ENCODE results near the gene SPOCK1.

The SPOCK1 gene

DNA sequence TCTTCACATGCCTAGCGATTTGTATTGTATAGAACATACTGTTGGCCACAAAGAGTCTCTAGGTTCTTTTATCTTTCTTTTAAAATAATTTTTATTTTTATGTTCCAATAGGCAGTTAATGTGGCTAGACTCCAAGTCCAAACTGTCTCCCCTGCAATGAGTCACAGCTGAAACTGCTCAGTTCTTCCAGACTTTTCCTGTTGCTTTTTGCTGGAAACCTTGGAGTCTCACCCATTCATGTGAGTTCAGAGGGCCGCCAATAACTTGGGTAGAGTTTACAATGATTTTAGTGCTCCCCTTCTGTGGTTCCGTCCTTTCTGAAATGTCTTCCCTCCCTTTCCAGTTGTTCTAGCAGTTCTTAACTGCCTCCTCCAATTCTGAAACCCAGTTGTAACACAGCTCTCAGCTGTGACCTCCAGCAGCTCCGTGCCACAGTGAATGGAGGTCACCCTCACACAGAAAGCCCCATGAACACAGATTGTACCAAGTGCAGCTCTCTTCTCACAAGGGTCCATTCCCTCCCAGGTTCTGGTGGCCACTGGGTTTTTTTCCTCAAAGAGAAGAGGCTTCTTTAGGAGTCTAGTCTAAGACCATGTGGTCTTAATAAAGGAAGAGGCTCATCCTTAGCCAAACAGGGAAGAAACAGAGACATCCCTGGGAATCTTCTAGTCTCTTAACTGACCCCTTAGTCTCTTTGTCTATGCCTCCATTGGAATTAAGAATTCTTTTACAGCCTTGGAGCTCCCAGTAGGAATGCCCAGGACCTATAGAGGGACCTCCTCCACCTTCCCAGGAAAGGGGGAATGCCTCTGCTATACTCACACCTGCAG lies 198.5 kb downstream of the SPOCK1 start:
- no peak for DNase-seq (ENCODE audit: low read depth in 3 of 3)

DNA sequence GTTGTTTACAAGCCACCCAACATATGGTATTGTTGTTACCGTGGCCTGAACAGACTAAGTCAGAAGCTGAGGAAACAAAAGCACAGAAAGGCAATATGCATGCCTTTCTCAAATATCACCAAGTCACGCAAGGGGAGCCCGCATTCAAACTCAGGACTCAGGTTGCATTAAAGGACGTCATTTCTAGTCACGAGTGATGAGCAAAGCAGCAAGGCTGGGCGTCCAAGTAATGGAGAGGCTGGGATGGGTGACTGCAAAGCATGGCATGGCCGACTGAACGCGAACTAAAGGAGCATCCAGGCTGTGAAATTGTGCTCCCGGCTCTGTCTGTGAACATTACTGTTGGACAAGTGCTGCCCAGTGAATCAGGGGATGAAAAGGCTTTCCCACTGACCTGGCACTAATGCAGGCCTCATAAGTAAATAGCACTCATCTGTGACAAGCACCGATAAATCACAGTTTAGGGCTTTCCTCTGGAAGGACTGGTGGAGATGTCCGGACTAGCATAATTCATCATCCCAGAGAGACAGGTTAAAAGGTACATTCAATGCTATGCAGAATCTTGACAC lies 202.8 kb downstream of the SPOCK1 start:
- DNase-seq (ENCODE audit: low read depth in 3 of 3): no peak

- DNase-seq (ENCODE audit: low read depth in 3 of 3): no peak
Observed at GRCh38 chr5:137294604-137295003, 204.5 kb downstream of the SPOCK1 start.

DNA sequence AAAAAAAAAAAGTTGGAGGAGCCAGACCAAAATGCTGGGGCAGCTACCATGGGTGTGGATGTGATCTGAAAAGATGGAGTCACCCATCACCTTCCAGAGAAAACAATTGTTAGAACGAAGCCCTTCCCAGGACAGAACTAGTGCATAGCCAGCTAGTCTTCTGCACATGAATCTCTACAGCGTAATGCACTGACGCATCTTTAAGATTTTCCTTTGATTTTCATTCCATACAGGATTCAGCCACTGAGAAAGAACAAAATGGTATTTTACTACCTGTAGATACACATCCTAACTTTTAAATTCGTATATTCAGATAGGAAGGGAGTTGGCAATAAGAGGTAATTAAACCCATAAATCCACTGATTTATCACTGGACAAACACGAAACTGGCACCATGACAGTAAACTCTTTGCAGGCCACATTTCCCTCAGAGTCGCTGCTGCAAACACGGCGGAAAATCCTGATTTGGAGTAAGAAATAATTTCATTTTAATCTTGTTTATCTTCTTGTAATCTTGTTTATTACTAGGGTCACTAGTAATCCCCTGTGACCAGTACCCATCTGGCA lies 206.6 kb downstream of the SPOCK1 start:
- no peak for DNase-seq (ENCODE audit: low read depth in 3 of 3)

GRCh38 chr5:137291436-137291835 lies 207.7 kb downstream of the SPOCK1 start:
- no peak for DNase-seq (ENCODE audit: low read depth in 3 of 3)

DNA sequence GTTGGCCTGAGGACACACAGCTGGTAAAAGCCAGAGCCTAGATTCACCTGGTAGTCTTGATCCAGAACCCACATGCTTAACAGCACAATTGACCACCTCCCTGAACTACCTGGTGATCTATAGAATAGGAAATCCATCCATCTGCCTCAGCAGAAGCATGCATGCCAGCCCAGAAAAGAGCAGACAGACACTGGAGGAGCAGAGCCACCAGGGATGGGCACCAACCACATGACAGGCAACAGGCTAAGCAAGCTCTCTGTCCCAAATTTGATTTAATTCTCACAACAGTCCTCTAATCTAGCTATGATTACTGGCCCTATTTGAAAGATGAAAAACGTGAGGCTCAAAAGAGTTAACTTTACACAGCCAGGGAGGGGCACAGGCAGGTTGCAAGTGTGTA lies 208.1 kb downstream of the SPOCK1 start:
- no peak for DNase-seq (ENCODE audit: low read depth in 3 of 3)

DNA sequence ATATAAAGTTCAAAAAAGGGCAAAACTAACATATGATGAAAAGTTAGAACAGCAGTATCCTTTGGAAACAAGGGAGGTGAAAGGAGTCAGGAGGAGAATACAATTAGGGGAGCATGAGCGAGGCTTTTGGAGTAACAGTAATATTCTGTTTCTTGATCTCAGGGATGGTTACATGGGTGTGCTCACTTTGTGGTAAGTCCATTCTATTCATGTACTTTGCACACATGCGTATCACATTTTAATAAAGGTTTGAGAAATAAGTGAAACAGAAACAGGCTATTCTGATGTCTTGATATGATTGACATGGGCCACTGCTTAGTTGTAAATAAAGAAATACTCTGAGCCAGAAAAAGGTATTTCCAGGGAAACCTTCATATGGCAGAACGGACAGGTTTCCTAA lies 208.8 kb downstream of the SPOCK1 start:
- no peak for DNase-seq (ENCODE audit: low read depth in 3 of 3)

GRCh38 chr5:137289856-137290255 lies 209.3 kb downstream of the SPOCK1 start:
- DNase-seq (ENCODE audit: low read depth in 3 of 3): no peak

GRCh38 chr5:137287569-137287968 lies 211.6 kb downstream of the SPOCK1 start:
- DNase-seq (ENCODE audit: low read depth in 3 of 3): no peak

- DNase-seq (ENCODE audit: low read depth in 3 of 3): no peak
Observed at GRCh38 chr5:137286025-137286610, 213.0 kb downstream of the SPOCK1 start.

DNA sequence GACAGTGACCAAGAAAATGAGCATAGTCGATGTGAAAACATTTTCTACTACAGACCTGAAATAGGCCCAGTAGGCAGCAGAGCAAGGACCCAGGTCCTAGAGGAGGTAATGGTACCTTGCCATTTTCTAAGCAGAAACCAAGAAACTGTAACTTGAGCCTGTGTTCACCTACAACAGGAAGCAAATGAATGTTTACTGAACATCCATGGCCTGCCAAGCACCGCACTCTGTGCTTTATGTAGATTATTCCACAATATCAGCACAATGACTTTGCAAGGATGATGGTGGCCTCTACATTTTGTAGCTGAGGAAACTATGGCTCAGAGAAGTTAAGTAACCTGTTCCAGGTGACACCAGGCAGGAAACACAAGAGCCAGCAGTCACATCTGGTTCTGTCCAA lies 215.3 kb downstream of the SPOCK1 start:
- DNase-seq (ENCODE audit: low read depth in 3 of 3): no peak

DNA sequence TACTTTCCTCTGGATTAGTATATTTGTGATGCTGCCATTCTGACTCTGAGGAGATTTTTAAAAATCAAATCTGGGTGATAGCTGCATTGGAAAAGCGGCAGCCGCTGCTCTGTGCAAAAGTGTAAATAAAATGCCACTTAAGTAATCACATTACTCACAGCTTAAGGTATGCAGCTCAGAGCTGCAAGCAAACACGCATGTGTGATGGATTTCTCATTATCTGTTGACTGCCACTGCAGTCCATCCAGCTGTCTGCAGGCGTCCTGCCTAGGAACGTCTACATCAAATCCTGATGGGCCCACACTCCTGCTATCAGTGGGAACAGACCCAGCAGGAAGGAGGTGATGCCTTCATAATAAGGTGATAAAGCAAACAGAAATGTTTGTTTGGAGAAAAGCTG lies 216.9 kb downstream of the SPOCK1 start:
- DNase-seq (ENCODE audit: low read depth in 3 of 3): no peak

DNA sequence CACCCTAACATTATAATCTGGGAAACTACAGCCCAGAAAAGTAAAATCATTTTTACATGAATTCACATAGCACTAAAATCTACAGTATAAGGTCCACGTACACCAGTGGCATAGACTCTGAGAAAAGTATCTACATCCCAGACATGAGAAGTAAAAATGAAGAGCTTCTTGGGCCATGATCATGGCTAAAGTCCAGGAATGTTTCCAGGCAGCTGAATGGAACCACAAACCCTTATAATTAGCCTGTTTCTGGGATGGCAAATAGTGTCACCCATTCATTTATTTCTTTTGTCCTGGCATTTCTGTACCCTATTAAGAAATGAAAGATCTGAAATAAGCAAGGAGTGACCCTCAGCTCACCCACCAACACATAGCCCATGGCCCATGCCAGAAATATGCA lies 217.9 kb downstream of the SPOCK1 start:
- no peak for DNase-seq (ENCODE audit: low read depth in 3 of 3)

DNA sequence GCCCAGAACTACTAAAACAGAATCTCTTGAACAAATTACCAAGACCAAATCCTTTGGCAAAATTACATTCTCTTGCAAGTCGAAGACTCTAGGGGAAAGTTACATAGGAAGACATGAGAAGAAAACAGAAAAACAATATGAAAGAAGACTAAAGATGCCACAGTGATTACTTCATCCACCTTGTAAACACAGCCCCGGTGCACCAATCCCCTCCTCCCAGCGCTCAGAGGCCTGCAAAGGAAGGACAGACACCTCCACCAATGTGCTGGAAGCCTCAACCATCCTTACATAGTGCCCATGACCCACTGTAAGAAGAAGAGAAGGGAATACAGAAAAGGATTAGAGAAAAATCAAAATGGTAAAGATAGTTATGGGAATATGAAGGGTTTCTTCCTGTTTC lies 218.5 kb downstream of the SPOCK1 start:
- DNase-seq (ENCODE audit: low read depth in 3 of 3): no peak

GRCh38 chr5:137279521-137280231 lies 219.4 kb downstream of the SPOCK1 start:
- no peak for DNase-seq (ENCODE audit: low read depth in 3 of 3)

- no peak for DNase-seq (ENCODE audit: low read depth in 3 of 3)
Observed at GRCh38 chr5:137278476-137278875, 220.7 kb downstream of the SPOCK1 start.

DNA sequence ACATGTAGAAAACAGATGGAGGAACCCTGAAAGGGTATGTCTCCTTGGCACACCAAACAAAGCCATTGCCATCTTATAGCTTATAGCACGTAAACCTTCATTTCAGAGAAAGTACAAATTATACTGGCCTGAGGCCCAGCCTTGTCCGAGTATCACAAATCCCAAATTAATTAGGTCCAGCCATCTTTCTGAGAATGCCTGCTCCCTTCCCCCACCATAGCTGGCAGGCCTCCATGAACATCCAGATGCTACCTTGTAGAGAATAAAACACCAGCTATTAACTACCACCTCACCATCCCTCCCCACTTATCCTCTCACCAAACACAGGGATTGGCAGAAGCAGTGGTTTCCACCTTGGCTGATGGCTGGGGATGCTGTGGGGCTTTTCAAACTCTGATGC lies 224.0 kb downstream of the SPOCK1 start:
- DNase-seq (ENCODE audit: low read depth in 3 of 3): no peak

DNA sequence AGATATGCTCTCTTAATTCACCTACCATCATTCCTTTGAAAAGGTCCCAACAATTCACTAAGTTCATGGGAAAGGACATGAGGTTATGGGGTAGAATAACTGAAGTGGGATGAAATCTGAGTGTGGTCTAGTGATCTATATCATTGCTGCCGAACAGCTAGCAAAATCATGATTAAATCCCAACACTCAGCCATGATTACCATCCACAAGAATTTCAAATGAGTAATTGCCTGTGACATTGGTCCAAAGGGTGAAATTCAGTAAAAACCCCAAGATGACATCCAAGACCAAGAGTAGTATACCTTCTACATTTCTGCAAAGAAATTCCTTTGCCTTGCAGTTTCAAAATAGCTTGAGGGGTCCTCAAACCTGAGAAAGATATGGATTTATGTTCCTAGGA lies 225.6 kb downstream of the SPOCK1 start:
- DNase-seq (ENCODE audit: low read depth in 3 of 3): no peak

GRCh38 chr5:137272831-137273230 lies 226.3 kb downstream of the SPOCK1 start:
- DNase-seq (ENCODE audit: low read depth in 3 of 3): no peak

- DNase-seq (ENCODE audit: low read depth in 3 of 3): no peak
Observed at GRCh38 chr5:137269946-137270345, 229.2 kb downstream of the SPOCK1 start.

GRCh38 chr5:137269274-137269673 lies 229.9 kb downstream of the SPOCK1 start:
- no peak for DNase-seq (ENCODE audit: low read depth in 3 of 3)

GRCh38 chr5:137268646-137269045 lies 230.5 kb downstream of the SPOCK1 start:
- no peak for DNase-seq (ENCODE audit: low read depth in 3 of 3)

Measured in stimulated activated CD4-positive, alpha-beta T cell treated with anti-CD3 and anti-CD28 coated beads, TNF-alpha, amount 100 ng/mL, for 48 hours (primary cell).